NT2/D1 (cell line): ENCODE measurements around the gene TCERG1L.

Experiments
- DNase-seq: peaks from one replicate; pipeline ENCODE4 v3.0.0-alpha.2; 2011; ENCODE audit warnings: low read depth, low spot score
- H3K27me3 ChIP-seq: 2 replicates; pipeline ENCODE4 v1.6.0; 2011; ENCODE audit warnings: mild to moderate bottlenecking; ENCODE audit not compliant: insufficient read length, insufficient read depth
- H3K36me3 ChIP-seq: 2 replicates; pipeline ENCODE4 v1.6.1; 2011; ENCODE audit warnings: mild to moderate bottlenecking, low read length, mixed read lengths; ENCODE audit not compliant: insufficient read depth, insufficient read length
- H3K4me1 ChIP-seq: 2 replicates; pipeline ENCODE4 v1.5.1; 2011; ENCODE audit not compliant: insufficient read depth, insufficient read length
- H3K4me3 ChIP-seq: 2 replicates; pipeline ENCODE4 v1.5.1; 2011; ENCODE audit warnings: low read depth; ENCODE audit not compliant: insufficient read length
- H3K9ac ChIP-seq: 2 replicates; pipeline ENCODE4 v1.6.0; 2011; ENCODE audit warnings: low read depth; ENCODE audit not compliant: insufficient read length
- H3K9me3 ChIP-seq: 2 replicates; pipeline ENCODE4 v1.5.1; 2011; ENCODE audit warnings: mild to moderate bottlenecking, low read length; ENCODE audit not compliant: insufficient read depth
- SUZ12 ChIP-seq: IDR thresholded peaks from 2 replicates; pipeline ENCODE4 v1.6.1; 2011; ENCODE audit not compliant: insufficient read length, insufficient read depth; ENCODE audit errors: extremely low read depth
- YY1 ChIP-seq: IDR thresholded peaks from 2 replicates; pipeline ENCODE4 v1.6.1; 2011; ENCODE audit not compliant: insufficient read length, insufficient read depth
- ZNF274 ChIP-seq: IDR thresholded peaks from 2 replicates; pipeline ENCODE4 v1.6.1; 2011; ENCODE audit warnings: mild to moderate bottlenecking, low read depth, low read length

Gene TCERG1L

DNA sequence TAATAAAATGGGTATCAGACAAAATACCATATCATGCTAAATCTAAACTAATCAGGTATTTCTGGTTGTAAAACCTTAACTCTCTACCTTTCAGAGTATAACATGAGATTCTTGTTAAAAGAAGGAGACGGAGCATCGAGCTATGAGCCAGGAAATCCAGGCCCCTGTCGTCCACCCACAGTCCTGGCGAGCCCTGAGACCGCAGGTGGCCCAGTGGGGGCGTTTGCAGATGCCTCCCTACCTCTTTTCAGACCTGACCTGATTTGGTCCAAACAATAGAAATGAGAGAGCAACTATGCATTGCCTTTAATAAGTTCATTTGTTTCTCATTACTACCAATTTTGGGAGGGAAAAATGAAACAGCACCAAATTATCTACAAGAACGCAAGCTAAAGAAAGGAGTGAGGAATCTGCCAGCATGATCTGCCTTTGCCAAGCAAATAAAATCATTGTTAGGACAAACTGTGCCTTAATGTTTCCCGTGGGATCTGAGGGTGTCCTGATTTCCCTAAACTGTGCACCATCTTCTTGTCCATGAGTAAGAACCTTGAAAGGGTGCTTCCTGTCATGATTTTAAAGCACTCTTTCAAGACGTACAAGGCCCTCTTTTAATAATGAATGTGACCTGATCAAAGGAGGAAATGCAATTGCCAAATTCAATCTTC, 166.7 kb downstream of the TCERG1L start:
- no peak overlapping the region for H3K4me3 ChIP-seq
- no peak for DNase-seq
- H3K27me3 ChIP-seq = no peaks in the 10 kb centered on the region
- no peaks in the 10 kb centered on the region for H3K36me3 ChIP-seq
- no peak for TF ChIP-seq SUZ12
- no peak for TF ChIP-seq YY1
- no peak for TF ChIP-seq ZNF274
- peaks cover 14% of the 10 kb centered on the region; the same call in 1 of the 2 replicates for H3K9me3 ChIP-seq
- no peak overlapping the region for H3K9ac ChIP-seq
- no peaks in the 10 kb centered on the region for H3K4me1 ChIP-seq

DNA sequence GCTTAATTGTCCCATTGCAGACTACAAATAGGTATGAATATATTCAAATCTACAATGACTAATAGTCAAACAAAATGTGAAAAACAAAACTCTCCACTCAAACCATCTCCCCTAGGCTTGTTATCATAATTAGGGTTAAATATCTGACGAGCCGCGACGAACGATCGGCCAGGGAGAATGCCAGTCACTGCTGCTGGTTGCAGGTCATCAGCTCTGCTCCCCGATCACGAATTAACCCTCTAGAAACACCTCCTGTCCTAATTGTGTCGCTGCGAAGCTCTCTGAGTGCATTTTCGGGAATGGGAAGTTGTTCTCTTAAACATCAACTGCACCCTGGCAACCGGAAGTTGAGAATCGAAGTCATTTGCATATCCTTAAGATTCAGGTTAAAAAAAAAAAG, 167.3 kb downstream of the TCERG1L start:
- no peak for DNase-seq
- H3K4me1 ChIP-seq = no peaks in the 10 kb centered on the region
- H3K9ac ChIP-seq = no peak overlapping the region
- H3K36me3 ChIP-seq = no peaks in the 10 kb centered on the region
- TF ChIP-seq ZNF274 = no peak
- no peak for TF ChIP-seq YY1
- TF ChIP-seq SUZ12 = no peak
- peaks cover 14% of the 10 kb centered on the region; the same call in 1 of the 2 replicates for H3K9me3 ChIP-seq
- H3K4me3 ChIP-seq = no peak overlapping the region
- H3K27me3 ChIP-seq = no peaks in the 10 kb centered on the region

DNA sequence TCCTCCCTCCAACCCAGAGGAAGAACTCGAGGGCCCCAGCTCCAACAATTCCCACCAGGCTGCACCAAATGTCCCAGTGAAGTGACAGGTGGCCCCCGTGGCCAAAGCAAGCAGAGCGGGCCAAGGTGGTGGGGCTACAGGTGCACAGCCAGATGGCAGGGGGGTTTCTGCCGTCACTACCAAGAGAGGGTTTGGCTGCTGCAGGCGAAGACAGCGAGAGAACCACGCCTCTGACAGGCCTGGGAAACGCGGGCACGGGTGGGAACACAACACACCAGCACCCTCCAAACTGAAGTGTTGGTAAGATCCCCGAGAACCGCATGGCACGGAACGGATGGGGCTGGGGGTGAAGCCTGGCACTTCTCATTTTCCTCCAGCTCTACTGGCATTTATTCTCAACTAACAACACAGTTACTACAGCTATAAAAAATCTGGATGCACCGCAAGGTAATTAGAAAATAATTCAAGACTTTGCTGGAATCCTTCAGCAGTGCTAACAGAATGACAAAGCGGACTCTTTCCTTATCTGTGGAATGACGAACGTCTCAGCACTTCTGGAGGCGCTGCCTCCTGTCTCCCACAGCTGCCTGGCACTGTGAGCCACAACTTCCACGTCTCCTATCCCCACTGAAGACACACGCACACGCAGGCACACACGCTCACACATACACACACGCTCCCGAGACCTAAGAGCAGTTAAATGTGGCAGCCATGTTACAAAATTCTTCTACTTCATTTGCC, 167.9 kb downstream of the TCERG1L start:
- DNase-seq = no peak
- Histone ChIP-seq H3K27me3 (no peaks in the 10 kb centered on the region), H3K9me3 (peaks cover 14% of the 10 kb centered on the region; the same call in 1 of the 2 replicates), H3K4me1 (no peaks in the 10 kb centered on the region), H3K4me3 (no peak overlapping the region), H3K9ac (no peak overlapping the region), H3K36me3 (no peaks in the 10 kb centered on the region)
- no peak for TF ChIP-seq SUZ12
- no peak for TF ChIP-seq ZNF274
- TF ChIP-seq YY1 = no peak

GRCh38 chr10:131142517-131143380, 168.8 kb downstream of the TCERG1L start:
- H3K27me3 ChIP-seq = no peaks in the 10 kb centered on the region
- no peak overlapping the region for H3K4me3 ChIP-seq
- no peak overlapping the region for H3K9ac ChIP-seq
- no peaks in the 10 kb centered on the region for H3K4me1 ChIP-seq
- DNase-seq = no peak
- H3K36me3 ChIP-seq = no peaks in the 10 kb centered on the region
- TF ChIP-seq YY1 (no peak), SUZ12 (no peak), ZNF274 (no peak)
- H3K9me3 ChIP-seq = peaks cover 14% of the 10 kb centered on the region; the same call in 1 of the 2 replicates

GRCh38 chr10:131141645-131142516, 169.6 kb downstream of the TCERG1L start:
- no peak for DNase-seq
- Histone ChIP-seq H3K9me3 (peaks cover 14% of the 10 kb centered on the region; the same call in 1 of the 2 replicates), H3K4me1 (no peaks in the 10 kb centered on the region), H3K27me3 (no peaks in the 10 kb centered on the region), H3K4me3 (no peak overlapping the region), H3K9ac (no peak overlapping the region), H3K36me3 (no peaks in the 10 kb centered on the region)
- TF ChIP-seq YY1 (no peak), SUZ12 (no peak), ZNF274 (no peak)

DNA sequence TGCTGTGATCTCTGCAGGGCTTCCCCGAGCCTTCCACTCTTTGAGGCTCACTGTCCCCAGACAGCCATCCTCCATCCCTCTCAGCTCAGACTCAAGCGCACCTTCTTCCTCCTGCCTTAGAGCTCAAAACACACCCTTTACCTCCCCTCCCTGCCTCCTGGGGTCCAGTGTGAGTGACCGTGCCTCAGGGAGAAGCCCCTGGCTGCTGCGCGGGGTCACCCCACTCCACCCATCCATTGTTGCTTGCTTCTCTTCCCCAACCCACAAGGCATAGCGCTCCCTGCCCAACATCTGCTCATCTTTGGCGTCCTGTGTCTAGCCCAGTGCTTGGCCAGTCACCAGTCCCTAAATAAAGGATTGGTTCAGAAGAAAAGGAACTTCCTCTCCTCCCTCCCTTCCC, 170.3 kb downstream of the TCERG1L start:
- Histone ChIP-seq H3K4me1 (no peaks in the 10 kb centered on the region), H3K4me3 (no peak overlapping the region), H3K9ac (no peak overlapping the region), H3K27me3 (no peaks in the 10 kb centered on the region), H3K36me3 (no peaks in the 10 kb centered on the region), H3K9me3 (peaks cover 7% of the 10 kb centered on the region; the same call in 1 of the 2 replicates)
- no peak for DNase-seq
- no peak for TF ChIP-seq ZNF274
- no peak for TF ChIP-seq YY1
- no peak for TF ChIP-seq SUZ12
